ENCODE results near the gene KLHL1. TPM values are rescaled to one million over a fixed set of nuclear protein-coding genes. Genes with fewer than 3 reads are reported as not detected.

KLHL1 gene
- total RNA-seq, 4 donors from 2014 or later = not detected

DNA sequence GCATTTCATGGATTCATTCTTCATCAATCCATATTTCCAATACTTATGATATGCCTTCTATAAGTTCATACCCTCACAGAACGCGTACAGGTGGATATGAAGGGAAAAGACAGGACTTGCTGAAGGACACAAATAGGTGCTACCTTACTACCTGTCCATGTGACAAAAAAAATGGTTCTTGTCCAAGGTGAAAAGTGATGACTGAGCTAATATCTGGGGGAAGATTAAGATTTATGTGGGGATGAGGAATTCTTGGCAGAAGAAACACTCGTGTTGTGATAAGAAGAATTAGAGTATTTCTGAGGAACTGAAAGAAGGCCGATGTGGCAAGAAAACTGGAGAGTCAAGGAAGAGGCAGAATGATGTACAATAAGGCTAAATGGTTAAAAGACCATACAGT is 357.0 kb downstream of the KLHL1 start:
- in situ Hi-C loops (cut with MboI; ENCODE audit: low sequenced_read_pairs in 4 of 4) (no loop called here), intact Hi-C loops (cut with DNase I; ENCODE audit: low total_unique reads) (no loop called here)
- H3K4me1 ChIP-seq = no peaks in the 10 kb centered on the region
- no peaks in the 10 kb centered on the region for H3K9me3 ChIP-seq
- H3K36me3 ChIP-seq = no peaks in the 10 kb centered on the region
- TF ChIP-seq, protein P1, sequence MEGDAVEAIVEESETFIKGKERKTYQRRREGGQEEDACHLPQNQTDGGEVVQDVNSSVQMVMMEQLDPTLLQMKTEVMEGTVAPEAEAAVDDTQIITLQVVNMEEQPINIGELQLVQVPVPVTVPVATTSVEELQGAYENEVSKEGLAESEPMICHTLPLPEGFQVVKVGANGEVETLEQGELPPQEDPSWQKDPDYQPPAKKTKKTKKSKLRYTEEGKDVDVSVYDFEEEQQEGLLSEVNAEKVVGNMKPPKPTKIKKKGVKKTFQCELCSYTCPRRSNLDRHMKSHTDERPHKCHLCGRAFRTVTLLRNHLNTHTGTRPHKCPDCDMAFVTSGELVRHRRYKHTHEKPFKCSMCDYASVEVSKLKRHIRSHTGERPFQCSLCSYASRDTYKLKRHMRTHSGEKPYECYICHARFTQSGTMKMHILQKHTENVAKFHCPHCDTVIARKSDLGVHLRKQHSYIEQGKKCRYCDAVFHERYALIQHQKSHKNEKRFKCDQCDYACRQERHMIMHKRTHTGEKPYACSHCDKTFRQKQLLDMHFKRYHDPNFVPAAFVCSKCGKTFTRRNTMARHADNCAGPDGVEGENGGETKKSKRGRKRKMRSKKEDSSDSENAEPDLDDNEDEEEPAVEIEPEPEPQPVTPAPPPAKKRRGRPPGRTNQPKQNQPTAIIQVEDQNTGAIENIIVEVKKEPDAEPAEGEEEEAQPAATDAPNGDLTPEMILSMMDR (IDR thresholded peaks at IDR 0.05 in 4 of 5, conservative IDR thresholded peaks at IDR 0.05 in 1 of 5) = no peak
- no peak for TF ChIP-seq POLR2A (IDR thresholded peaks at IDR 0.05)
- DNase-seq (no peak), ATAC-seq (no peak)
- H3K27me3 ChIP-seq = no peaks in the 10 kb centered on the region
- H3K27ac ChIP-seq = no peak overlapping the region
- no peak overlapping the region for H3K4me3 ChIP-seq

GRCh38 chr13:69737129-69737935 is 370.9 kb downstream of the KLHL1 start:
- DNase-seq = no peak
- in situ Hi-C loops (cut with MboI; ENCODE audit: low sequenced_read_pairs in 4 of 4) (no loop called here), intact Hi-C loops (cut with DNase I; ENCODE audit: low total_unique reads) (no loop called here)

DNA sequence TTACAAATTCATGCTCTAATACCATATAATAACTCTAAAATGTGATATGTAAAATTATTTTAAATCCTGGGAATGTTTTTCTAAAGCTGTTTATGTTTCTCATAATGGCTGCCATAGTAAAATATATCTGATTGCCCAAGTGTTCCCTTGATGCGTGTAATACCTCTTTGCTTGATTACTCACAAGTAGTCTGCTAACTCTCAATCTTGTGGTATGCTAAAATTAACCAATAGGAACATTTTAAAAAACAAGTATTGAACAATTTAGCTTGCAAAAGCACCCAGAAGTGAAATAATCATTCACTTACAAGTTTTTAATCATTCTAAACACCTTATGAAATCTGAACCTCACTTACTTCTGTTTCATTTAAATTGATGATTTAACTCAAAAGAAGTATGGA is 386.6 kb downstream of the KLHL1 start:
- Histone ChIP-seq H3K27ac (no peak overlapping the region), H3K27me3 (no peaks in the 10 kb centered on the region), H3K36me3 (no peaks in the 10 kb centered on the region), H3K9me3 (no peaks in the 10 kb centered on the region), H3K4me3 (no peak overlapping the region), H3K4me1 (no peaks in the 10 kb centered on the region)
- no peak for ATAC-seq
- no peak for DNase-seq
- in situ Hi-C loops (cut with MboI; ENCODE audit: low sequenced_read_pairs in 4 of 4) (no loop called here), intact Hi-C loops (cut with DNase I; ENCODE audit: low total_unique reads) (no loop called here)
- TF ChIP-seq POLR2A (IDR thresholded peaks at IDR 0.05) = no peak
- TF ChIP-seq, protein P1 (IDR thresholded peaks at IDR 0.05 in 4 of 5, conservative IDR thresholded peaks at IDR 0.05 in 1 of 5) = no peak

More at GRCh38 chr13:69737129-69737935, 370.9 kb downstream of the KLHL1 start:
- no peaks in the 10 kb centered on the region for H3K4me1 ChIP-seq
- ATAC-seq = no peak
- H3K27ac ChIP-seq = no peak overlapping the region
- no peaks in the 10 kb centered on the region for H3K27me3 ChIP-seq
- no peak overlapping the region for H3K4me3 ChIP-seq
- no peaks in the 10 kb centered on the region for H3K36me3 ChIP-seq
- no peaks in the 10 kb centered on the region for H3K9me3 ChIP-seq
- TF ChIP-seq, protein P1 (IDR thresholded peaks at IDR 0.05 in 4 of 5, conservative IDR thresholded peaks at IDR 0.05 in 1 of 5) = no peak
- no peak for TF ChIP-seq POLR2A (IDR thresholded peaks at IDR 0.05)

GRCh38 chr13:69720278-69720983 is 387.8 kb downstream of the KLHL1 start:
- intact Hi-C loops (cut with DNase I; ENCODE audit: low total_unique reads) (no loop called here), in situ Hi-C loops (cut with MboI; ENCODE audit: low sequenced_read_pairs in 4 of 4) (no loop called here)
- H3K4me3 ChIP-seq = no peak overlapping the region
- H3K27me3 ChIP-seq = no peaks in the 10 kb centered on the region
- H3K27ac ChIP-seq = no peak overlapping the region
- no peaks in the 10 kb centered on the region for H3K36me3 ChIP-seq
- H3K9me3 ChIP-seq = no peaks in the 10 kb centered on the region
- DNase-seq = no peak
- no peaks in the 10 kb centered on the region for H3K4me1 ChIP-seq
- no peak for TF ChIP-seq POLR2A (IDR thresholded peaks at IDR 0.05)
- TF ChIP-seq, protein P1 (IDR thresholded peaks at IDR 0.05 in 4 of 5, conservative IDR thresholded peaks at IDR 0.05 in 1 of 5) = no peak
- ATAC-seq = no peak
